Stomach (tissue), 9 donors: ENCODE results near the gene NPDC1. TPM values are rescaled to one million over a fixed set of nuclear protein-coding genes. Genes with fewer than 3 reads are reported as not detected.
A peak's percentile ranks its signal among the peaks of the same experiment; 100 is the strongest.

Source experiments
- DNase-seq, 2 donors: peaks; one replicate each; pipeline versions ENCODE4 v3.0.0 to v3.0.0-alpha.2; 2013 to 2019
- H3K27ac ChIP-seq, 5 donors: fragments of 200-600 bp in 4 of 5; sonication (generic) in 4 of 5; one replicate each; pipeline ENCODE4 v1.5.1; 2013 to 2019; ENCODE audit warnings: mild to moderate bottlenecking in 1 of 5, moderate library complexity in 1 of 5
- H3K27me3 ChIP-seq, 3 donors: fragments of 200-600 bp; sonication (generic); one replicate each; pipeline ENCODE4 v1.5.1; 2017 to 2019; ENCODE audit warnings: mixed run types in 1 of 3
- H3K36me3 ChIP-seq, 4 donors: fragments of 200-600 bp; sonication (generic); 1 replicate in 3 of 4; 2 replicates in 1 of 4; pipeline ENCODE4 v1.5.1; 2016 to 2019
- H3K4me1 ChIP-seq, 4 donors: fragments of 200-600 bp; sonication (generic); one replicate each; pipeline ENCODE4 v1.5.1; 2016 to 2019
- H3K4me3 ChIP-seq, 4 donors: fragments of 200-600 bp; sonication (generic) in 3 of 4; one replicate each; pipeline ENCODE4 v1.5.1; 2016 to 2019; ENCODE audit warnings: mild to moderate bottlenecking in 1 of 4
- H3K9me3 ChIP-seq, 4 donors: fragments of 200-600 bp; sonication (generic); one replicate each; pipeline ENCODE4 v1.5.1; 2016 to 2019
- EP300 ChIP-seq: sonication (generic); formaldehyde crosslinking; IDR thresholded peaks from one replicate; pipeline ENCODE4 v1.6.1; 2017; ENCODE audit warnings: antibody characterized with exemption
- POLR2A ChIP-seq, 4 donors: fragments of 450-650 bp; IDR thresholded peaks; one replicate each; pipeline ENCODE4 v1.6.1; 2016; ENCODE audit warnings: antibody characterized with exemption in 4 of 4, control low read depth in 2 of 4, mild to moderate bottlenecking in 1 of 4, moderate library complexity in 1 of 4
- POLR2AphosphoS5 ChIP-seq, 3 donors: sonication (generic); formaldehyde crosslinking; IDR thresholded peaks; one replicate each; pipeline ENCODE4 v1.6.1; 2016; ENCODE audit warnings: antibody characterized with exemption in 3 of 3
- WGBS, 5 donors: extraction: QIAGEN DNeasy Blood & Tissue Kit in 3 of 5; methylation state at CpG; one replicate each; pipeline versions ENCODE4 v1.1.5 to v1.1.7; 2013 to 2018; 5-methylcytosine and 5-hydroxymethylcytosine counted together
- intact Hi-C: fragments of 100-400 bp; cut with DNase I; formaldehyde crosslinking; loops from one replicate; pipeline ENCODE4 v1.15.1; 2023; ENCODE audit warnings: low total_unique reads
- polyA plus RNA-seq, 3 donors: library from polyadenylated mRNA; stranded (reverse); fragments of 200-250 nt; gene quantifications; one replicate each; pipeline ENCODE4 v1.2.3, GENCODE V29; 2013
- total RNA-seq, 5 donors: library from RNA; depleted of rRNA; stranded (reverse); fragments of >200 nt; gene quantifications; one replicate each; pipeline versions ENCODE4 v1.1.0 to v1.2.3, GENCODE V29; 2014 to 2016
- TF ChIP-seq, protein P1 (sequence below), 7 experiments: fragments of 450-650 bp in 4 of 7; fragments of 200-600 bp in 3 of 7; sonication (generic) in 3 of 7; IDR thresholded peaks; one replicate each; pipeline ENCODE4 v1.5.1; 2016 to 2019; ENCODE audit warnings: antibody characterized with exemption in 7 of 7, control low read depth in 2 of 7, mild to moderate bottlenecking in 1 of 7
- donor health status: healthy with polysubstance abuse.
- donor health status: Bipolar disorder and iron deficiency.
- donor health status: healthy.

NPDC1 gene
- total and polyA plus RNA-seq, 8 donors = 20.0 to 276 (median 180) TPM

DNA sequence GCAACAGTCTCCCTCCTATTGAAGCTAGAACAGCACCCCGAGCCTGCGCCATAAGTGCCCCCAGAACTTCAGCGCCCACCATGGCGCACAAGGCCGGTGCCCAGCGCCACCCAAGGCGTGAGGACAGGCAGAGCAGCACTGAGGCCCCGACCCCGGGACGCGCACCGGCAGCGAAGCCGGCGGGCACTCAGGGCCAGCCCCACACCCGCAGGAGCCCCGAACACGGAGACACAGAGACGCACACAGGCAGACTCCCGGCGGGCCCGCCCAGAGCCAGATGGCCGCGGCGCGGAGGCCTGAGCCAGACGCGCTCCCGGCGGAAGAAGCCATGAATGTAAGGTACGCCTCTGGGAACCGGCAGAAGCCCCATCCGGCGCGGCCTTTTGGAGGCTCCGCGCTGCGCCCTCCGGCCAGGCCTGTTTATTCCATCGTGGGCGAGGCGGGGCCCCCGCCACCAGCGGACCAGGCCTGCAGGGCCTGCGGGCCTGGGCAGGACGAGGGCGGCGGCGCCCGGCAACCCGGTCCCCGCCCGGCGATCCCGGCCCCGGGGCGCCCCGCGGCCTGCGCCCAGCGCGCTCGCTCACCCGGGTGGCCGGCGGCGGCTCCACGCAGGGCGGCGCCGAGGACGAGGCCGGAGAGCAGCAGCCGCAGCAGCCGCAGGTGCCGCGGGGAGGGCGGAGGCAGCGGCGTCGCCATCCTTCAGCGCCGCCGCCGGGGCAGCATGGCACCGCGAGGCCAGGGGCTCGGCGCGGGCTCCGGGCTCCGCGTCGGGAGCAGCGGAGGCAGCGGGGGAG is 486 bp downstream of the NPDC1 start:
- intact Hi-C loops = no loop called here
- no peak for TF ChIP-seq POLR2A (IDR thresholded peaks at IDR 0.05)
- TF ChIP-seq, protein P1, sequence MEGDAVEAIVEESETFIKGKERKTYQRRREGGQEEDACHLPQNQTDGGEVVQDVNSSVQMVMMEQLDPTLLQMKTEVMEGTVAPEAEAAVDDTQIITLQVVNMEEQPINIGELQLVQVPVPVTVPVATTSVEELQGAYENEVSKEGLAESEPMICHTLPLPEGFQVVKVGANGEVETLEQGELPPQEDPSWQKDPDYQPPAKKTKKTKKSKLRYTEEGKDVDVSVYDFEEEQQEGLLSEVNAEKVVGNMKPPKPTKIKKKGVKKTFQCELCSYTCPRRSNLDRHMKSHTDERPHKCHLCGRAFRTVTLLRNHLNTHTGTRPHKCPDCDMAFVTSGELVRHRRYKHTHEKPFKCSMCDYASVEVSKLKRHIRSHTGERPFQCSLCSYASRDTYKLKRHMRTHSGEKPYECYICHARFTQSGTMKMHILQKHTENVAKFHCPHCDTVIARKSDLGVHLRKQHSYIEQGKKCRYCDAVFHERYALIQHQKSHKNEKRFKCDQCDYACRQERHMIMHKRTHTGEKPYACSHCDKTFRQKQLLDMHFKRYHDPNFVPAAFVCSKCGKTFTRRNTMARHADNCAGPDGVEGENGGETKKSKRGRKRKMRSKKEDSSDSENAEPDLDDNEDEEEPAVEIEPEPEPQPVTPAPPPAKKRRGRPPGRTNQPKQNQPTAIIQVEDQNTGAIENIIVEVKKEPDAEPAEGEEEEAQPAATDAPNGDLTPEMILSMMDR (IDR thresholded peaks at IDR 0.05) = no peak
- no peak for TF ChIP-seq POLR2AphosphoS5 (IDR thresholded peaks at IDR 0.05)
- peaks cover 8 to 74% (median 50%) of the 10 kb centered on the region in 3 donors for H3K27me3 ChIP-seq
- DNase-seq = peak in 1 of 2 donors; percentile 73
- 1 to 2% (median 2%) methylated on average over 54 to 96 of the region's 96 CpGs for WGBS, 5 donors
- H3K4me3 ChIP-seq = peak overlapping the region; percentile 58 to 78 (median 66)
- H3K4me1 ChIP-seq = peaks cover 39 to 64% (median 59%) of the 10 kb centered on the region in 4 donors
- peaks cover 4 to 16% (median 7%) of the 10 kb centered on the region in 4 donors for H3K36me3 ChIP-seq
- no peaks in the 10 kb centered on the region for H3K9me3 ChIP-seq
- peak overlapping the region; percentile 73 to 84 (median 79) for H3K27ac ChIP-seq

DNA sequence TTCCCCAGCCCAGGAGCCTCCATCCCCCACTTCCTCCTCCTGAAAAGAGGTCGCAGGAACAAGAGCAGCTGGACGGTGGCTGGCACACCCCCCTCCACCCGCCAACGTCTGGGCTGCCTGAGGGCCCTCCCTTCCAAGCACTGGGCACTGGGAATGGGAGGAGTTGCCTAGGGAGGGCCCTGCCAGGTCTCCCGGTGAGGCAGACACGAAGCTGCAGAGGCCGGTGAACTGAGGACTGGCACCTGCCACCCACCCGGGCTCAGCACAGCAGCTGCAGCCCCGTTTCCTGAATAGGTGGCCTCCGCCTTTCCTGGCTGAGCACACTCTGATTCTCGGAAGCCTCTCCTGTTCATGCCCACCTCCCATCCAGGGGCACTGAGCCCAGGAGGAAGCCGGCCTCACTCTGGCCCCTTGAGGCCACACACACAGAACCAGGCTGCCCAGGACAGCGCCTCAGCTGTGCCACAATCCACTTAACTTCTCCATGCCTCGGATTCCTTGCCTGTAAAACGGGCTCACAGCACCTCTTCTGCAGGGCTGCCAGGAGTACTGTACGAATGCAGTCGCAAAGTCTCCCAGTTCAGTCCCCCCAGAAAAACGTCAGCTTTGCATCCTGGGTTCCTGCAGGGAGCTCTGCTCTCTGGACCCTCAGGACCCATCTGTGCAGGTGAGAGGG is 1.3 kb downstream of the NPDC1 start:
- intact Hi-C loops = no loop called here
- H3K4me3 ChIP-seq = peak overlapping the region; percentile 58 to 78 (median 66)
- no peaks in the 10 kb centered on the region for H3K9me3 ChIP-seq
- H3K27ac ChIP-seq = peak overlapping the region; percentile 73 to 84 (median 79)
- TF ChIP-seq POLR2AphosphoS5 (IDR thresholded peaks at IDR 0.05) (peak in 2 of 3 donors; percentile 57 to 65), POLR2A (IDR thresholded peaks at IDR 0.05) (no peak), EP300 (no peak)
- TF ChIP-seq, protein P1 (IDR thresholded peaks at IDR 0.05) = no peak
- DNase-seq = peak; percentile 79 to 83
- 8 to 32% (median 16%) methylated on average over 10 to 18 of the region's 18 CpGs for WGBS, 5 donors
- H3K27me3 ChIP-seq = peaks cover 8 to 65% (median 48%) of the 10 kb centered on the region in 3 donors
- H3K4me1 ChIP-seq = peaks cover 39 to 63% (median 58%) of the 10 kb centered on the region in 4 donors
- peaks cover 12 to 24% (median 16%) of the 10 kb centered on the region in 4 donors for H3K36me3 ChIP-seq

DNA sequence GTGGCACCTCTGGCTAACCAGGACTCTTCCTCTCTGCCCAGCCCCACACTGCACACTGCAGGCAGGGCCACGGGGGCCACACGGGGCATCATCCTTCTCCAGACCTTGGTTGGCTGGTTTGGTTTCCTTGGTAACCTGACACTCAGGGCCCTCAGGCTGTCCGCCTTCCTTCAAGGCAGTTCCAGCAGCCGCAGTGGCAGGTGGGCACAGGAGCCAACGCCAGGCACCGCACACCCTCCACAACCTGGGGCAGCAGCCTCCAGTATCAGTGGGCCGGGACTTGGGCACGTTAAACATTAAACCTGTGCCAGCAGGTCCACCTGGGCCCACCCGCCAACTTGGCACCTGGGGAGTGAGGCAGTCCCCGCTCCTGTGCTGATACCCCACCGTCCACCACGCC is 1.9 kb downstream of the NPDC1 start:
- no peaks in the 10 kb centered on the region for H3K9me3 ChIP-seq
- H3K27ac ChIP-seq = peak overlapping the region; percentile 66 to 84 (median 79)
- H3K36me3 ChIP-seq = peaks cover 17 to 30% (median 22%) of the 10 kb centered on the region in 4 donors
- intact Hi-C loops = no loop called here
- peaks cover 6 to 59% (median 42%) of the 10 kb centered on the region in 3 donors for H3K27me3 ChIP-seq
- TF ChIP-seq, protein P1 (IDR thresholded peaks at IDR 0.05) = no peak
- TF ChIP-seq POLR2A (IDR thresholded peaks at IDR 0.05) (no peak), EP300 (no peak), POLR2AphosphoS5 (IDR thresholded peaks at IDR 0.05) (no peak)
- 25 to 52% (median 37%) methylated on average over 4 to 12 of the region's 12 CpGs for WGBS, 5 donors
- H3K4me1 ChIP-seq = peaks cover 39 to 58% (median 53%) of the 10 kb centered on the region in 4 donors
- no peak for DNase-seq
- peak overlapping the region; percentile 58 to 78 (median 66) for H3K4me3 ChIP-seq
